ENCODE results near the gene KCNMB2.
"Not testable (repeated sequence)": the region's sequence is repeated elsewhere in the genome, so short reads cannot be mapped to it uniquely, and the experiment has no call there.

Gene KCNMB2

GRCh38 chr3:178706411-178706810 lies 170.2 kb downstream of the KCNMB2 start:
- DNase-seq = no peak

GRCh38 chr3:178707311-178708031 lies 171.2 kb downstream of the KCNMB2 start:
- no peak for DNase-seq

DNA sequence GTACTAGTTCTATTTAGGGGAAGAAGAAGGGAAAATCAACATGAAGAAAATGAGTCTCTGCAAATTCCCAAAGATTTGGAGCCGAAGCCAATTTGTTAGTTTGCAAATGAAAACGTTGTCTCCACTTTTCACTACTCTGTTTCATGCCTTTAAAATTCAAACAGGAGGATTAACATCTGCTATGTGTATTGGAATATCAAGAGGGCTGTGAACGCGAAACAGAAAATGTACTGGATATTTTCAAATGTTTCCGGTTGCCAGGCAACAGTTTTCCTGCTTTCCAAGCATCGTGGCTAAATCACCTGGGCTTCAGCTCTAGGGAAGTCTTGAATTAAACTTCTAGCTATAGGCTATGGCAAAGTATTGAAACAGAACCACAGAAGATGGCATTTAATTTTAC lies 172.8 kb downstream of the KCNMB2 start:
- no peak for DNase-seq

- no peak for DNase-seq
Observed at GRCh38 chr3:178711753-178712152, 175.5 kb downstream of the KCNMB2 start.

DNA sequence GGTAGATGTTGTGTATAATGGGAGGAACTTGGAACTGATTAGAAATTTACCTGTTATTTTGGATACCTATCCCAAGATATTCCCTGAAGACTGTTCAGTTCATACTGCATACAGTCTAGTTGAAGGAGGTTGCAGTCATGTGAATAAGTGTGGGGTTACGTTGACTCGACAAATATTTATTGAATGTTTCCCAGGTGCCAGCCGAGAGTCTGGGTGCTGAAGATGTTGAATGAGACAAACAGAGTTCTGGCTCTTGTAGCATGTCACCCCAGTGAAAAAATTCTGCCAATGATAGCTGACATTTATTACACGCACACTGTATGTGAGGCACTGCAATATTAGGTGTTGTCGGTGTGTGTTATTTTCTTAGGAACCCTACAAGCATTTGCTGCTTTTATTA lies 176.0 kb downstream of the KCNMB2 start:
- DNase-seq = no peak

GRCh38 chr3:178714925-178715832 lies 178.9 kb downstream of the KCNMB2 start:
- no peak for DNase-seq

- no peak for DNase-seq
Observed at GRCh38 chr3:178718995-178719635, 182.9 kb downstream of the KCNMB2 start.

DNA sequence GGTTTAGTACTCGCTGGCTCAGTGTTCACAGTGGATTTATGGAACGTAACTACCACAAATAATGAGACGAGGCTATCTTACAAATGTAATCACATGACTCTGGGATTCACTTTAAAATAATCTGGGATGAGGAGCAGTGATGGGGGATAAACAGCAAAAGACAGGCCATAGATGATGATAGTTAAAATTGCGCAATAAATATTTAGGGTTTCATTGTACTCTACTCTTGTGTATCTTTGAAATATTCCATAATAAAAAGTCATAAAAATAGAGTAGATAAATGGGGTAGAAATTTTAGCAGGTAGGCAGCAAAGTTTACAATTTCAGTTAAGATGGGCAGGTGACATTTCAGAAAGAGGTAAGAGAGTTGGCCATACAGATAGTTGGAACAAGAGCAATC lies 196.6 kb downstream of the KCNMB2 start:
- no peak for DNase-seq

DNA sequence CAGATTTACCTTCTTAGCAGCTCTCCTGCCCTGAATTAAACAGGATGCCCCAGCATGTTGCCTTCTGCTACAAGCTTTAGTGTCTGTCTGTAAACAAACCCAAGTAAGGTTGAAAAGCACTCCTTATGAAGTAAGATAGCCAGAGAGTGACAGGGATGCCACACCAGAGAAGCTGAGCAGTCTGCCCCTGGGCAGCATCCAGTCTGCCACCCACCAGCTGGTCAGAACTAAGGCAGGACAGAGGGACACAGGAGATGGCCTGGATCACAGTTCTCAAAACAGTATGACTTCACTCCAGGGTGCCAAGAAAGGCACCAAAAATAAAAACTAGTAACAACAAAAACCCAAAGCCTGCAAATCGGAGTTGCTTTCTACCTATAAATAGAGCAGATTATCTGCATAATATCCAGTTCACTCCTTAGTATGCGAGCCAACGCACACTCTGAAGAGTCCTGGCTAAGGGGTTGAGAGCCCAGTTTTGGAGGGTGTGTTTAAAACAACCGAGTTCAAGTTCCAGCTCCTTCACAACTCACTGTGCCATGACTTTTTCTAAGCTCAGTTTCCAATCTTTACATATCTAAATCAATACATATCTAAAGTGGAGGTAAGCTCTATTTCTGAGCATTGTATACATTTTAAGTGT lies 198.9 kb downstream of the KCNMB2 start:
- DNase-seq = no peak

DNA sequence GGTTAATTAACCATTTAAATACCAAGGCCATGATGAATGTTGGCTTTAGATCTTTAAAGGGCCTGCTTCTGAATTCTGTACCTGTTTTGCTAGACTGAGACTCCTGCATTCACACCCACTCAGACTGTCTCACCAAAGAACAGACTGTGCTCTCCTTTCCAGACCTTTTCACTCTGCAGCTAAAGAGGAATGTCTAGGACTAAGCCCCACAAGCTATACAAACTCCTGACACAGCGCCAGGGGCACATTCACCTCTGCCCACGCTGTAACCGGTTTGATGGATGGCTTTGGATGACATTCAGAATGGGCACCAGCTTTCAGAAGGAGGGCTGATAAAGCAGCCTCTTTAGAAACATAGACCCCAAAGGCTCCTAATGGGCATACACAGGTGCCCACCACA lies 200.1 kb downstream of the KCNMB2 start:
- no peak for DNase-seq

- no peak for DNase-seq
Observed at GRCh38 chr3:178739720-178740119, 203.5 kb downstream of the KCNMB2 start.

GRCh38 chr3:178741020-178741419 lies 204.8 kb downstream of the KCNMB2 start:
- DNase-seq = no peak

DNA sequence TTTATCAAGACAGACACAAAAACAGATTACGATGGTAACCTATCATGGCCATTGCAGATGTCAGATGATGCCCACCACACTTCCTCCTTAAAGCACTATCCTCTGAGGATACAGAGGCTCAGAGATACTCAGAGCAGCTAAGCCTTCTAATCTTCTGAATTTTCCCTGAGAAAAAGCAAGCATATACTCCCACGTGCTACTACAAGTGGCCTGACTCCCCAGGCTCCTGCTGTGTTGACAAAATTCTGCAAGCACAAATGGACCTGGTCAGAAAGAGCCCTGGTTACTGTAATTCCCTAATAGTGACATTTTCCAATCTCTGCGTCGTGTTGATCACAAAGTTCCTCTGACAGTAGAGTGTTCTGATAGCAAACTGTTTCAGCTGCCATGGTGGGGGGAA lies 207.1 kb downstream of the KCNMB2 start:
- no peak for DNase-seq

DNA sequence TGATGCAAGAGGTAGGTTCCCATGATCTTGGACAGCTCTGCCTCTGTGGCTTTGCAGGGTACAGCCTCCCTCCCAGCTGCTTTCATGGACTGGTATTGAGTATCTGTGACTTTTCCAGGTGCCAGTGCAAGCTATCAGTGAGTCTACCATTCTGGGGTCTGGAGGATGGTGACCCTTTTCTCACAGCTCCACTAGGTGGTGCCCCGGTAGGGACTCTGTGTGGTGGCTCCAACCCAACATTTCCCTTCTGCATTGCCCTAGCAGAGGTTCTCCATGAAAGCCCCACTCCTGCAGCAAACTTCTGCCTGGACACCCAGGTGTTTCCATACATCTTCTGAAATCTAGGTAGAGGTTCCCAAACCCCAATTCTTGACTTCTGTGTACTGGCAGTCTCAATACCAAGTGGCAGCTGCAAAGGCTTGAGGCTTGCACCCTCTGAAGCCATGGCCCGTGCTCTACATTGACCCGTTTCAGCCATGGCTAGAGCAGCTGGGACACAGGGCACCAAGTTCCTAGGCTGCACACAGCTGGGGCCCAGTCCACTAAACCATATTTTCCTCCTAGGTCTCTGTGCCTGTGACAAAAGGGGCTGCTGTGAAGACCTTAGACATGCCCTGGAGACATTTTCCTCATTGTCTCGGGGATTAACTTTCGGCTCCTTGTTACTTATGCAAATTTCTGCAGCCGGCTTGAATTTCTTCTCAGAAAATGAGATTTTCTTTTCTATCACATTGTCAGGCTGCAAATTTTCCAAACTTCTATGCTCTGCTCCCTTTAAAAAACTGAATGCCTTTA lies 209.8 kb downstream of the KCNMB2 start:
- DNase-seq = not testable (repeated sequence)

- no peak for DNase-seq
Observed at GRCh38 chr3:178748874-178749273, 212.6 kb downstream of the KCNMB2 start.

DNA sequence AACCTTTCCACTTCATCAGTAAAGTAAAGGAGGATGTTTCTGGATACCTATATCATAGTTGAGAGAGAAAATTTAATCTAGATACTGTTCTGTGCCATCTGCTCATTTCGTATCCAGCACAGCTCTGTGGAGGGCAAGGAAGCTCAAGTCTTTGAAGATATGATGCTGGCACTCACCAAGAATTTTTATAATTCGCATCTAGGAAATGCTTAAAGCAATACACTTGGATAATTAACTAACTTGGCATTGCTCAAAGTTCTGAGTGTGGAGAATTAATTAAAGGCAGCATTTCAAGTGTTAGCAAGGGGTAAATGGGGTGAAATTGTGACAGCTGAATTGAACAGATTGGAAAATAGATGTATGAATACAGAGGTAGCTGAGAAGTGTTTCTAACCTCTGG lies 213.2 kb downstream of the KCNMB2 start:
- no peak for DNase-seq

DNA sequence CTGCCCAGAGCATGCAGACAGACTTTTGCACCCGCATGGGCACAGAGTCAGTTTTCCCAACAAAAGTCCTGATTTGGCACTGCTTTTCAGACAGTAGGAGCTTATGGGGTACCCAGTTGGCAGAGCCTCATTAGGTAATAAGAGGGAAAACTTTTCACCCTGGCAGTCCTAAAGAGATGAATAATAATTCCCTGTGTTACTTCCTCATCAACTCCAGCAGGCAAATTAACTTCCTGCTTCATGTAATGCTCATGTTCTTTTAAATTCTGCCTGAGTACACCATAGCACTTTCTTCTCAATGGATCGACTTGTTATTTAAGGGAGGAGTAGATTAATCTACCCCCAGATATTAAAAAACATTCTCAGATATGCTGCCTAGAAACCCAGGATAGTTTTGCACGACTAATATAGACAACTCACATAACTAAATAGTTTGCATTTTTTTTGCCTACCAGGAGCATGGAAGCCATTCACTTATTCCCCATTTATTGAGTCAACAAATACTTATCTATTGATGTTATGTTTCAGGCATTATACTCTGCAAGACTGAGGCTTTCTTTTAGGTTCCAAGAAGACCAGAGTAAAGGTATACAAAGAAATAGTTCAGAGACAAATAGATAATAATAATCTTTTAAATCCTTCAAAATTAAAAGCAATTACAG lies 214.5 kb downstream of the KCNMB2 start:
- DNase-seq = no peak

- no peak for DNase-seq
Observed at GRCh38 chr3:178752843-178753242, 216.6 kb downstream of the KCNMB2 start.

GRCh38 chr3:178754852-178755510 lies 218.7 kb downstream of the KCNMB2 start:
- DNase-seq = no peak

- DNase-seq = no peak
Observed at GRCh38 chr3:178761024-178761423, 224.8 kb downstream of the KCNMB2 start.

- no peak for DNase-seq
Observed at GRCh38 chr3:178761461-178761860, 225.2 kb downstream of the KCNMB2 start.

All from suppressor macrophage treated with lipopolysaccharide for 1 hour (primary cell).